ENCODE data around the gene SPDYE11. TPM values are rescaled to one million over a fixed set of nuclear protein-coding genes. Genes with fewer than 3 reads are reported as not detected.
"Not testable (repeated sequence)": the region's sequence is repeated elsewhere in the genome, so short reads cannot be mapped to it uniquely, and the experiment has no call there.

Gene SPDYE11
- not detected in 2 replicates for total RNA-seq

- H3K27ac Mint-ChIP-seq; H3K36me3 Mint-ChIP-seq (ENCODE audit: low read depth); H3K9me3 Mint-ChIP-seq; H3K4me3 Mint-ChIP-seq; H3K27me3 Mint-ChIP-seq (ENCODE audit: insufficient read depth); DNase-seq (ENCODE audit: low spot score); H3K4me1 Mint-ChIP-seq (ENCODE audit: low read depth); intact Hi-C loops (cut with micrococcal nuclease): not testable (repeated sequence)
These were observed at the start of gene SPDYE11 for GRCh38 chr7:73057811-73058210. SPDYE11 (minus strand) TSS chr7:73057911; CDS start chr7:73056111, 1,800 bp downstream.

GRCh38 chr7:73085938-73086337 lies 28.2 kb upstream of the SPDYE11 start, which contains the start of gene SPDYE9:
SPDYE9 (minus strand) TSS chr7:73086038; CDS start chr7:73084238, 1,800 bp downstream.
- not testable (repeated sequence) for H3K9me3 Mint-ChIP-seq; H3K4me3 Mint-ChIP-seq; H3K27me3 Mint-ChIP-seq (ENCODE audit: insufficient read depth)

GRCh38 chr7:73029666-73030065 lies 28.0 kb downstream of the SPDYE11 start, which contains the start of gene SPDYE8:
SPDYE8 (minus strand) TSS chr7:73029766; CDS start chr7:73027966, 1,800 bp downstream.
- H3K27me3 Mint-ChIP-seq (ENCODE audit: insufficient read depth); H3K9me3 Mint-ChIP-seq; DNase-seq (ENCODE audit: low spot score); H3K4me1 Mint-ChIP-seq (ENCODE audit: low read depth); H3K27ac Mint-ChIP-seq; H3K36me3 Mint-ChIP-seq (ENCODE audit: low read depth); intact Hi-C loops (cut with micrococcal nuclease); H3K4me3 Mint-ChIP-seq: not testable (repeated sequence)

More at GRCh38 chr7:73085938-73086337, 28.2 kb upstream of the SPDYE11 start, which contains the start of gene SPDYE9:
- intact Hi-C loops (cut with micrococcal nuclease); H3K36me3 Mint-ChIP-seq (ENCODE audit: low read depth); H3K4me1 Mint-ChIP-seq (ENCODE audit: low read depth); DNase-seq (ENCODE audit: low spot score); H3K27ac Mint-ChIP-seq: not testable (repeated sequence)

GRCh38 chr7:73006491-73006890 lies 51.2 kb downstream of the SPDYE11 start:
- H3K4me1 Mint-ChIP-seq (ENCODE audit: low read depth); intact Hi-C loops (cut with micrococcal nuclease); H3K36me3 Mint-ChIP-seq (ENCODE audit: low read depth); DNase-seq (ENCODE audit: low spot score); H3K27me3 Mint-ChIP-seq (ENCODE audit: insufficient read depth); H3K27ac Mint-ChIP-seq; H3K9me3 Mint-ChIP-seq: not testable (repeated sequence)
- H3K4me3 Mint-ChIP-seq: peak overlapping the region; percentile 26

GRCh38 chr7:73005693-73006447 lies 51.8 kb downstream of the SPDYE11 start:
- H3K9me3 Mint-ChIP-seq; H3K36me3 Mint-ChIP-seq (ENCODE audit: low read depth); H3K27me3 Mint-ChIP-seq (ENCODE audit: insufficient read depth); intact Hi-C loops (cut with micrococcal nuclease); H3K4me1 Mint-ChIP-seq (ENCODE audit: low read depth): not testable (repeated sequence)
- Mint-ChIP-seq H3K4me3 (peak overlapping the region; percentile 96), H3K27ac (peak overlapping the region; percentile 100)
- DNase-seq (ENCODE audit: low spot score): peak; percentile 87

GRCh38 chr7:73005356-73005692 lies 52.4 kb downstream of the SPDYE11 start:
- H3K27me3 Mint-ChIP-seq (ENCODE audit: insufficient read depth); intact Hi-C loops (cut with micrococcal nuclease); H3K4me1 Mint-ChIP-seq (ENCODE audit: low read depth); H3K9me3 Mint-ChIP-seq; H3K36me3 Mint-ChIP-seq (ENCODE audit: low read depth): not testable (repeated sequence)
- Mint-ChIP-seq H3K4me3 (peak overlapping the region; percentile 96), H3K27ac (peak overlapping the region; percentile 100)
- peak; percentile 70 for DNase-seq (ENCODE audit: low spot score)

GRCh38 chr7:72997887-72998468 lies 59.7 kb downstream of the SPDYE11 start:
- H3K27ac Mint-ChIP-seq; H3K4me3 Mint-ChIP-seq; DNase-seq (ENCODE audit: low spot score); intact Hi-C loops (cut with micrococcal nuclease); H3K4me1 Mint-ChIP-seq (ENCODE audit: low read depth); H3K9me3 Mint-ChIP-seq; H3K27me3 Mint-ChIP-seq (ENCODE audit: insufficient read depth); H3K36me3 Mint-ChIP-seq (ENCODE audit: low read depth): not testable (repeated sequence)

Other genes starting within 250 kb of the SPDYE11 start
- gene TYW1B, start 229.7 kb downstream of the SPDYE11 start, total RNA-seq: 3.3 TPM in 2 replicates
- gene POM121, start 132.8 kb downstream of the SPDYE11 start, total RNA-seq: 64.0 and 67.5 TPM in 2 replicates
- gene TRIM74, start 88.4 kb downstream of the SPDYE11 start, total RNA-seq: 0.44 and 0.57 TPM in 2 replicates
- not detected in 2 replicates for gene SPDYE8, start 28.1 kb downstream of the SPDYE11 start, total RNA-seq
- gene SPDYE9, start 28.1 kb upstream of the SPDYE11 start, total RNA-seq: not detected in 2 replicates

Data from activated T-helper 1 cell treated with anti-CD3 and anti-CD28 coated beads, Interleukin-12 subunit alpha, Interleukin-12 subunit beta, Interleukin-2, Interleukin-4 antibody, amounts not matched to agents 30 ng/mL and 10 ng/mL and 1 ng/mL, durations not matched to agents 14 hours and 24 hours and 36 hours (primary cell).